Small intestine (tissue), 7 donors: ENCODE results near the gene CCDC88C. TPM values are rescaled to one million over a fixed set of nuclear protein-coding genes. Genes with fewer than 3 reads are reported as not detected.

ENCODE experiments used
- DNase-seq, 2 donors: peaks; one replicate each; pipeline versions ENCODE4 v3.0.0 to v3.0.0-alpha.2; 2013
- FAIRE-seq: peaks from 2 replicates; lab custom pipeline; 2012; peaks lifted over from hg19 to GRCh38; lab: Jason Lieb, UNC
- H3K27ac ChIP-seq, 3 donors: one replicate each; pipeline ENCODE4 v1.5.1; 2013; ENCODE audit warnings: low read length in 2 of 3, mild to moderate bottlenecking in 2 of 3, control low read depth in 1 of 3, inconsistent platforms in 1 of 3, low read depth in 1 of 3, moderate library complexity in 1 of 3
- H3K27me3 ChIP-seq, 3 donors: one replicate each; pipeline ENCODE4 v1.6.1; 2013; ENCODE audit warnings: low read length in 3 of 3, inconsistent platforms in 1 of 3; ENCODE audit not compliant: control insufficient read depth in 3 of 3, insufficient read depth in 3 of 3
- H3K36me3 ChIP-seq, 3 donors: one replicate each; pipeline ENCODE4 v1.6.1; 2013; ENCODE audit warnings: low read length in 3 of 3, inconsistent platforms in 1 of 3, low read depth in 1 of 3, mild to moderate bottlenecking in 1 of 3, moderate library complexity in 1 of 3; ENCODE audit not compliant: control insufficient read depth in 3 of 3, insufficient read depth in 2 of 3
- H3K4me1 ChIP-seq, 3 donors: one replicate each; pipeline ENCODE4 v1.6.1; 2013; ENCODE audit warnings: low read length in 2 of 3, inconsistent platforms in 1 of 3, low read depth in 1 of 3, mild to moderate bottlenecking in 1 of 3, moderate library complexity in 1 of 3; ENCODE audit not compliant: control insufficient read depth in 3 of 3, insufficient read depth in 2 of 3
- H3K4me3 ChIP-seq, 3 donors: one replicate each; pipeline ENCODE4 v1.5.1; 2013; ENCODE audit warnings: low read length in 3 of 3, control low read depth in 1 of 3, inconsistent platforms in 1 of 3, low read depth in 1 of 3, mild to moderate bottlenecking in 1 of 3, moderate library complexity in 1 of 3
- H3K9me3 ChIP-seq, 2 donors: one replicate each; pipeline ENCODE4 v1.6.1; 2013; ENCODE audit warnings: low read depth in 1 of 2, low read length in 1 of 2; ENCODE audit not compliant: control insufficient read depth in 2 of 2, insufficient read depth in 1 of 2
- WGBS, 3 donors: extraction: QIAGEN DNeasy Blood & Tissue Kit; methylation state at CpG; one replicate each; pipeline ENCODE4 v1.1.7; 2013; 5-methylcytosine and 5-hydroxymethylcytosine counted together
- polyA plus RNA-seq, 4 donors: library from polyadenylated mRNA; stranded (reverse) in 3 of 4; unstranded in 1 of 4; fragments of 200-250 nt in 3 of 4; fragments of 120-200 nt in 1 of 4; gene quantifications; one replicate each; pipeline versions ENCODE4 v1.2.1 to v1.2.3, GENCODE V29; 2013
- donor health status: healthy with polysubstance abuse.
- donor health status: control.
- donor health status: control.
- donor health status: Bipolar disorder and iron deficiency.
- donor health status: healthy.

The CCDC88C gene
- polyA plus RNA-seq, 4 donors, result 13.2 to 25.9 (median 18.3) TPM

GRCh38 chr14:91399868-91400640 is 17.6 kb downstream of the CCDC88C start:
- H3K9me3 ChIP-seq, result no peaks in the 10 kb centered on the region
- H3K27ac ChIP-seq, result peak overlapping the region; percentile 54 to 92 (median 73)
- peaks cover 6 to 60% (median 13%) of the 10 kb centered on the region in 3 donors for H3K4me1 ChIP-seq
- peak overlapping the region in 2 of 3 donors; percentile 32 to 51 for H3K4me3 ChIP-seq
- no peak for FAIRE-seq
- no peaks in the 10 kb centered on the region for H3K27me3 ChIP-seq
- WGBS, 3 donors, result 7 to 40% (median 19%) methylated on average over 20 of the region's 20 CpGs
- peak; percentile 76 to 81 for DNase-seq
- peaks cover 0 to 21% (median 0%) of the 10 kb centered on the region in 3 donors for H3K36me3 ChIP-seq

GRCh38 chr14:91398707-91399106 is 18.9 kb downstream of the CCDC88C start:
- H3K4me3 ChIP-seq, result no peak overlapping the region
- WGBS, 3 donors, result 47 to 74% (median 59%) methylated on average over 4 to 6 of the region's 6 CpGs
- H3K9me3 ChIP-seq, result no peaks in the 10 kb centered on the region
- peaks cover 6 to 60% (median 13%) of the 10 kb centered on the region in 3 donors for H3K4me1 ChIP-seq
- no peaks in the 10 kb centered on the region for H3K27me3 ChIP-seq
- FAIRE-seq, result no peak
- H3K36me3 ChIP-seq, result peaks cover 0 to 12% (median 0%) of the 10 kb centered on the region in 3 donors
- peak overlapping the region in 2 of 3 donors; percentile 6 to 46 for H3K27ac ChIP-seq
- DNase-seq, result no peak

- Histone ChIP-seq H3K27me3 (no peaks in the 10 kb centered on the region), H3K4me3 (no peak overlapping the region), H3K4me1 (peaks cover 6 to 58% (median 11%) of the 10 kb centered on the region in 3 donors), H3K36me3 (peaks cover 0 to 7% (median 0%) of the 10 kb centered on the region in 3 donors), H3K27ac (peak overlapping the region; percentile 74 to 93 (median 75)), H3K9me3 (no peaks in the 10 kb centered on the region)
- 42 to 59% (median 48%) methylated on average over 8 of the region's 8 CpGs for WGBS, 3 donors
- DNase-seq, result no peak
- no peak for FAIRE-seq
These were observed 19.5 kb downstream of the CCDC88C start for GRCh38 chr14:91397965-91398591.

- Histone ChIP-seq H3K9me3 (no peaks in the 10 kb centered on the region), H3K4me3 (no peak overlapping the region), H3K27ac (peak overlapping the region; percentile 74 to 93 (median 82)), H3K27me3 (no peaks in the 10 kb centered on the region), H3K4me1 (peaks cover 6 to 51% (median 11%) of the 10 kb centered on the region in 3 donors), H3K36me3 (peaks cover 0 to 7% (median 0%) of the 10 kb centered on the region in 3 donors)
- WGBS, 3 donors, result 12 to 35% (median 13%) methylated on average over 14 to 15 of the region's 15 CpGs
- FAIRE-seq, result no peak
- peak; percentile 89 to 93 for DNase-seq
These were observed 20.4 kb downstream of the CCDC88C start for GRCh38 chr14:91396959-91397815.

- Histone ChIP-seq H3K4me1 (peaks cover 6 to 51% (median 9%) of the 10 kb centered on the region in 3 donors), H3K9me3 (no peaks in the 10 kb centered on the region), H3K27ac (peak overlapping the region in 1 of 3 donors; percentile 93), H3K36me3 (peaks cover 0 to 7% (median 0%) of the 10 kb centered on the region in 3 donors), H3K4me3 (no peak overlapping the region), H3K27me3 (no peaks in the 10 kb centered on the region)
- 75 to 82% (median 82%) methylated on average over 23 of the region's 23 CpGs for WGBS, 3 donors
- no peak for DNase-seq
- no peak for FAIRE-seq
These were observed 21.5 kb downstream of the CCDC88C start for GRCh38 chr14:91396013-91396660.

- DNase-seq (no peak), FAIRE-seq (no peak)
- Histone ChIP-seq H3K4me3 (no peak overlapping the region), H3K27ac (no peak overlapping the region), H3K27me3 (no peaks in the 10 kb centered on the region), H3K4me1 (peaks cover 6 to 46% (median 10%) of the 10 kb centered on the region in 3 donors), H3K9me3 (no peaks in the 10 kb centered on the region), H3K36me3 (peaks cover 0 to 8% (median 0%) of the 10 kb centered on the region in 3 donors)
- whole genome bisulfite sequencing, 3 donors, result 85 to 91% (median 87%) methylated on average over 5 of the region's 5 CpGs
These were observed 22.2 kb downstream of the CCDC88C start for GRCh38 chr14:91395466-91395865.

GRCh38 chr14:91394105-91395081 is 23.2 kb downstream of the CCDC88C start:
- Histone ChIP-seq H3K4me3 (no peak overlapping the region), H3K9me3 (no peaks in the 10 kb centered on the region), H3K4me1 (peaks cover 10 to 39% (median 11%) of the 10 kb centered on the region in 3 donors), H3K36me3 (peaks cover 0 to 8% (median 0%) of the 10 kb centered on the region in 3 donors), H3K27me3 (no peaks in the 10 kb centered on the region), H3K27ac (no peak overlapping the region)
- FAIRE-seq (no peak), DNase-seq (no peak)
- 87 to 92% (median 91%) methylated on average over 17 of the region's 17 CpGs for WGBS, 3 donors
